H1 (cell line): ENCODE data around the gene TNS1. TPM values are rescaled to one million over a fixed set of nuclear protein-coding genes. Genes with fewer than 3 reads are reported as not detected.

Experiments
- CTCF ChIA-PET: fragments of 300-600 bp; sonication (Branson Sonifier 250); formaldehyde crosslinking; loops from one replicate; lab custom pipeline; 2021; ENCODE audit not compliant: partially characterized antibody; lab: Charles Lee
- POLR2A ChIA-PET: fragments of 300-600 bp; sonication (Branson Sonifier 250); formaldehyde crosslinking; loops from one replicate; lab custom pipeline; 2021; ENCODE audit warnings: inconsistent platforms; ENCODE audit not compliant: partially characterized antibody; lab: Charles Lee
- DNase-seq, 2 experiments: peaks; one replicate each; pipeline versions ENCODE4 v3.0.0 to v3.0.0-alpha.2; 2010 to 2022; ENCODE audit warnings: low spot score in 2 of 2, low read depth in 1 of 2, mixed read lengths in 1 of 2
- FAIRE-seq: peaks from 2 replicates; lab custom pipeline; 2011; peaks lifted over from hg19 to GRCh38; lab: Jason Lieb, UNC
- H2AFZ ChIP-seq: 2 replicates; pipeline ENCODE4 v1.8.1; 2012; ENCODE audit warnings: low read length, inconsistent platforms
- H2AK5ac ChIP-seq: 2 replicates; pipeline ENCODE4 v1.6.1; 2013; ENCODE audit warnings: low read depth, low read length
- H2BK120ac ChIP-seq: replicated peaks from 2 replicates; pipeline ENCODE3; 2013; ENCODE audit warnings: low read depth, low read length, inconsistent platforms
- H2BK12ac ChIP-seq: 2 replicates; pipeline ENCODE4 v1.6.1; 2013; ENCODE audit warnings: low read depth, low read length
- H2BK15ac ChIP-seq: 2 replicates; pipeline ENCODE4 v1.6.1; 2013; ENCODE audit warnings: low read length
- H2BK20ac ChIP-seq: 2 replicates; pipeline ENCODE4 v1.6.1; 2013; ENCODE audit warnings: low read length
- H2BK5ac ChIP-seq: 2 replicates; pipeline ENCODE4 v1.6.1; 2013; ENCODE audit warnings: low read depth, low read length
- H3K14ac ChIP-seq: 2 replicates; pipeline ENCODE4 v1.6.1; 2013; ENCODE audit warnings: inconsistent platforms; ENCODE audit not compliant: insufficient read length
- H3K18ac ChIP-seq: 2 replicates; pipeline ENCODE4 v1.6.1; 2013; ENCODE audit warnings: low read length; ENCODE audit errors: extremely low read depth
- H3K23ac ChIP-seq: 2 replicates; pipeline ENCODE4 v1.6.1; 2013; ENCODE audit warnings: inconsistent platforms; ENCODE audit not compliant: insufficient read length
- H3K23me2 ChIP-seq: 2 replicates; pipeline ENCODE4 v1.6.1; 2013; ENCODE audit warnings: low read depth, low read length
- H3K27ac ChIP-seq: 2 replicates; pipeline ENCODE4 v1.6.1; 2011; ENCODE audit warnings: low read depth, low read length, inconsistent platforms
- H3K27me3 ChIP-seq, 4 experiments: replicated peaks in 1 of 4; 1 replicate in 1 of 4; 2 replicates in 3 of 4; pipeline versions ENCODE4 v1.6.1 to v1.8.1; 2011 to 2013; ENCODE audit warnings: low read length in 3 of 4, mild to moderate bottlenecking in 3 of 4, inconsistent platforms in 2 of 4, mixed read lengths in 2 of 4, moderate library complexity in 1 of 4; ENCODE audit not compliant: control insufficient read depth in 3 of 4, insufficient read depth in 3 of 4; ENCODE audit errors: extremely low read depth in 1 of 4
- H3K36me3 ChIP-seq, 4 experiments: 2 replicates each; pipeline versions ENCODE4 v1.6.1 to v1.8.1; 2011 to 2013; ENCODE audit warnings: mild to moderate bottlenecking in 4 of 4, low read length in 3 of 4, moderate library complexity in 2 of 4, control low read depth in 1 of 4, inconsistent platforms in 1 of 4; ENCODE audit not compliant: insufficient read depth in 4 of 4, control insufficient read depth in 2 of 4
- H3K4ac ChIP-seq: replicated peaks from 2 replicates; pipeline ENCODE3; 2013; ENCODE audit warnings: low read length, low read depth, mixed read lengths, inconsistent platforms; ENCODE audit not compliant: insufficient read length
- H3K4me1 ChIP-seq, 4 experiments: replicated peaks in 1 of 4; 1 replicate in 1 of 4; 2 replicates in 3 of 4; pipeline versions ENCODE4 v1.6.1 to v1.8.1; 2011 to 2013; ENCODE audit warnings: low read length in 3 of 4, inconsistent platforms in 2 of 4, mixed read lengths in 1 of 4; ENCODE audit not compliant: insufficient read depth in 4 of 4, control insufficient read depth in 3 of 4
- H3K4me2 ChIP-seq, 2 experiments: 2 replicates each; pipeline versions ENCODE4 v1.6.1 to v1.8.1; 2011 to 2013; ENCODE audit warnings: low read depth in 2 of 2, low read length in 2 of 2, control low read depth in 1 of 2, inconsistent platforms in 1 of 2, mild to moderate bottlenecking in 1 of 2; ENCODE audit not compliant: insufficient read depth in 1 of 2
- H3K4me3 ChIP-seq, 4 experiments: fragments of 200-600, 300-600 bp in 1 of 4; sonication (generic), shearing (Covaris generic), sonication (Bioruptor Twin) in 1 of 4; 2 replicates each; pipeline versions ENCODE4 v1.5.1 to v1.8.1; 2011 to 2016; ENCODE audit warnings: low read length in 4 of 4, low read depth in 3 of 4, control low read depth in 2 of 4, inconsistent platforms in 2 of 4, mild to moderate bottlenecking in 2 of 4, mixed read lengths in 1 of 4, moderate library complexity in 1 of 4; ENCODE audit not compliant: insufficient read depth in 2 of 4; ENCODE audit errors: extremely low read depth in 1 of 4
- H3K56ac ChIP-seq: replicated peaks from 2 replicates; pipeline ENCODE3; 2013; ENCODE audit warnings: low read depth, mild to moderate bottlenecking, mixed read lengths, low read length, inconsistent platforms; ENCODE audit not compliant: insufficient read length
- H3K79me1 ChIP-seq: 2 replicates; pipeline ENCODE4 v1.6.1; 2013; ENCODE audit warnings: low read depth, low read length, control low read depth
- H3K79me2 ChIP-seq, 2 experiments: 2 replicates each; pipeline versions ENCODE4 v1.6.1 to v1.8.1; 2012 to 2013; ENCODE audit warnings: low read length in 2 of 2, mild to moderate bottlenecking in 2 of 2, inconsistent platforms in 1 of 2; ENCODE audit not compliant: insufficient read depth in 2 of 2, control insufficient read depth in 1 of 2
- H3K9ac ChIP-seq, 4 experiments: replicated peaks in 1 of 4; 1 replicate in 1 of 4; 2 replicates in 3 of 4; pipeline versions ENCODE4 v1.6.1 to v1.8.1; 2011 to 2013; ENCODE audit warnings: low read depth in 3 of 4, low read length in 3 of 4, control low read depth in 2 of 4, mild to moderate bottlenecking in 2 of 4, moderate library complexity in 2 of 4, inconsistent platforms in 1 of 4; ENCODE audit errors: extremely low read depth in 1 of 4
- H3K9me3 ChIP-seq, 2 experiments: 2 replicates each; pipeline versions ENCODE4 v1.6.1 to v1.8.1; 2012 to 2013; ENCODE audit warnings: mild to moderate bottlenecking in 2 of 2, moderate library complexity in 2 of 2, control low read depth in 1 of 2, inconsistent platforms in 1 of 2, low read depth in 1 of 2, low read length in 1 of 2, mixed read lengths in 1 of 2; ENCODE audit not compliant: insufficient read depth in 2 of 2
- H4K20me1 ChIP-seq, 2 experiments: replicated peaks in 1 of 2; 2 replicates each; pipeline versions ENCODE3 to v1.8.1; 2011 to 2013; ENCODE audit warnings: inconsistent platforms in 2 of 2, low read length in 2 of 2, mild to moderate bottlenecking in 1 of 2; ENCODE audit not compliant: insufficient read depth in 2 of 2, control insufficient read depth in 1 of 2
- H4K5ac ChIP-seq: 2 replicates; pipeline ENCODE4 v1.6.1; 2013; ENCODE audit warnings: low read length, low read depth, mixed read lengths, inconsistent platforms; ENCODE audit not compliant: insufficient read length
- H4K8ac ChIP-seq: 2 replicates; pipeline ENCODE4 v1.8.0; 2013; ENCODE audit warnings: mild to moderate bottlenecking, moderate library complexity, low read length, inconsistent platforms; ENCODE audit not compliant: insufficient read depth; ENCODE audit errors: extremely low read depth
- H4K91ac ChIP-seq: replicated peaks from 2 replicates; pipeline ENCODE3; 2013; ENCODE audit warnings: low read length, mixed read lengths, inconsistent platforms; ENCODE audit not compliant: insufficient read length
- BRCA1 ChIP-seq: IDR thresholded peaks from 2 replicates; pipeline ENCODE4 v1.6.1; 2012; ENCODE audit warnings: low read depth, low read length, improper control_type of control experiment
- WGBS, 2 experiments: shearing (Covaris generic) in 1 of 2; methylation state at CpG; one replicate each; pipeline versions ENCODE4 v1.1.6 to v1.1.7; 2013 to 2015; ENCODE audit warnings: low lambda C conversion rate in 2 of 2, mixed read lengths in 2 of 2, inconsistent platforms in 1 of 2, low coverage in 1 of 2, missing lambda C conversion rate in 1 of 2; ENCODE audit not compliant: insufficient replicate concordance in 2 of 2, insufficient coverage in 1 of 2, insufficient read length in 1 of 2; ENCODE audit errors: extremely low coverage in 1 of 2, missing lambda C conversion rate in 1 of 2; 5-methylcytosine and 5-hydroxymethylcytosine counted together
- polyA plus RNA-seq, 7 experiments: library from polyadenylated mRNA; depleted of rRNA in 3 of 7; stranded (reverse) in 5 of 7; unstranded in 2 of 7; fragments of >200 nt in 5 of 7; fragments of 200-250 nt in 2 of 7; gene quantifications; 1 replicate in 5 of 7; 2 replicates in 1 of 7; 4 replicates in 1 of 7; pipeline versions ENCODE4 v1.2.1 to v1.2.3, GENCODE V29; 2011 to 2013; ENCODE audit warnings: missing spikeins in 2 of 7, mixed read lengths in 2 of 7
- total RNA-seq: library from RNA; stranded (reverse); fragmentation: NEBNext Ultra II Directional; extraction: Animal tissue kit (Norgen Biotek cat#: 25700); gene quantifications from 2 replicates; pipeline ENCODE4 v1.2.1, GENCODE V29; 2021

The TNS1 gene
- total and polyA plus RNA-seq, 2 of the 8 experiments (the other 6 are each of a cell fraction or from before 2014, with no cell fraction given): 1.5 to 5.1 TPM

DNA sequence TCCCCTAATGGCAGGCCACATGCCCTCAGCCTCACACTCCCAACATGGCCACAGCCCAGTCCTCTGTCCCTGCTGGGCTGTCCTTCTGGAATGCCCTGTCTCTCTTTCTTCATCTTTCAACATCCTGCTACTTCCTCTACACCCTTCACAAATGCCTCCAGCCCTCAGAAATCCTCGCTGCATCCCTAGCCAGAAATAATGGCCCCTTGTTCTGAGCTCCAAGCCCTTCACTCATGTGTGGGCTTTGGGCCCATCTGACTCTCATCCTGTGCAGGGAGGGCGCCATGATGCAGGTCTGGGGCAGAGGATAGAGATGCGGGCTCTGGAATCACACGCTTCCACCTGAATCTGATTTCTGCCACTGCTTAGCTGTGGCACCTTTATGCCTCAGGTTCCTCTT lies 181.9 kb downstream of the TNS1 start:
- Histone ChIP-seq H3K18ac (no peak overlapping the region), H4K20me1 (no peaks in the 10 kb centered on the region), H2AK5ac (no peak overlapping the region), H3K23me2 (no peaks in the 10 kb centered on the region), H4K5ac (no peak overlapping the region), H3K27ac (no peak overlapping the region), H4K8ac (no peak overlapping the region), H2BK15ac (no peak overlapping the region), H2AFZ (no peak overlapping the region), H3K9ac (no peak overlapping the region), H3K14ac (no peak overlapping the region), H2BK12ac (no peak overlapping the region), H2BK5ac (no peak overlapping the region), H3K79me1 (no peaks in the 10 kb centered on the region), H3K4me1 (no peaks in the 10 kb centered on the region), H3K4me2 (no peak overlapping the region), H3K36me3 (no peaks in the 10 kb centered on the region), H3K56ac (no peak overlapping the region), H3K79me2 (no peaks in the 10 kb centered on the region), H3K9me3 (no peaks in the 10 kb centered on the region), H2BK120ac (no peak overlapping the region), H3K4me3 (no peak overlapping the region), H2BK20ac (no peak overlapping the region), H4K91ac (no peak overlapping the region), H3K23ac (no peak overlapping the region), H3K4ac (no peak overlapping the region), H3K27me3 (no peaks in the 10 kb centered on the region)
- CTCF ChIA-PET: interaction anchor here (0.7 to 14.9 kb wide), 10 partner anchors 9 to 78 kb away, joined by 3 to 155 read pairs (median 4); no protein-coding TSS in a partner anchor
- DNase-seq: no peak
- POLR2A ChIA-PET: no interaction called here
- WGBS, 2 experiments: 89% methylated on average over 4 of the region's 4 CpGs; no CpG with 5 or more reads in 1 of the 2 experiments
- FAIRE-seq: no peak
- no peak for TF ChIP-seq BRCA1
